NCI-H1048 (cell line): ENCODE measurements around the gene KPTN.

ENCODE experiments used
- DNase-seq: peaks from one replicate; lab custom pipeline; 2025; lab: John Stamatoyannopoulos, UW

The KPTN gene

GRCh38 chr19:47483800-47484690, at the start of gene KPTN:
KPTN (minus strand) TSS chr19:47484219; CDS start chr19:47484160, 59 bp downstream.
- DNase-seq, result peak; percentile 70

DNA sequence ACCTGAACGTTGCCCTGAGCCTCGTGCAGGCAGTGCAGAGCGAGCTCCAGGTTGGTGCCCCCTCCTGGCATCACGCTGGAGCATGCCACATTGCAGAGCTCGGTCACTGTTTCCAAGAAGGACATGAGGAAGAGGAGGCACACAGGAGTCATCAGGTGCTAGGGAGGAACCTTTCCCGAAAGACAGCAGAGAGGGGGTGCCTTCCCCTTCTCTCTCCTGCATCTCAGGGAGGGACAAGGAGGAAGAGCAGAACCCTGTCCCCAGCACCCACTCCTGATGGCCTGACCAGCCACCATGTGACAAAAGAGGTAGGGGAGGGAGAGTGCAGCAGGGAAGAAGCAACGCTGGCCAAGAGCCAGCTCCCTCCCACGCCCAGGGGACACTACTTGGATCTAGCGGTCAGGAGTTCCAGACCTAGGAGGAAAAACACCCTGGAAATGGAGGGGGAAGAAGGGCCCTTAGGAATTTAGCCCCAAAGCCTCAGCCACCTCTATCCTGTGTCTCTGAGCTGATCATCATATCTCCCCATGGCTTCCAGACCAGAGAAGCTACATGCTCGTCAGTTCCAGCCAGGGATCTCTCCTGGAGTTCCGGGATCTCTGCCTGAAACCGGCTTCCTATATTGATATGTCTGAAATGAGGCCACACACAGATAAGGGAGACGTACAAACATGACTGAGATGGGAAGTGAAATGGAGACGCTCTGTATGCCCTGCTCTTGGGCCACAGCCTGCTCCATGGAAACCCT, 47.8 kb upstream of the KPTN start:
- no peak for DNase-seq

- no peak for DNase-seq
Observed at GRCh38 chr19:47529018-47529742, 45.2 kb upstream of the KPTN start.

DNA sequence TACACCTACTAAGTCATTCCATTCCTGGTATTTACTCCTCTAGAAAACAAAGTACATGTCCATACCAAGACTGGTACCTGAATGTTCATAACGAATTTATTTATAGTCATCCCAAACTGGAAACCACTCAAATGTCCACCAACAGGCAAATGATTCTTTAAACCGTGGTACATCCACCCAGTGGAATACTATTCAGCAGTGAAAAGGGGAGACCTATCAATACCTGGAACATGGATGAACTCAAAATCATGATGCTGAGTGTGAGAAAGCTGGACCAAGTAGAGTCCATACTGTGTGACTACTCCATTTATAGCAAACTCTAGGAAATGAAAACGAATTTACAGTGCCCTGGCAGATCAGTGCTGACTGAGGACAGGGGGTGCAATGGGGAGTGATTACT, 42.8 kb upstream of the KPTN start:
- DNase-seq, result no peak

- no peak for DNase-seq
Observed at GRCh38 chr19:47523473-47523872, 39.5 kb upstream of the KPTN start.

- DNase-seq, result no peak
Observed at GRCh38 chr19:47521473-47522180, 37.6 kb upstream of the KPTN start.

DNA sequence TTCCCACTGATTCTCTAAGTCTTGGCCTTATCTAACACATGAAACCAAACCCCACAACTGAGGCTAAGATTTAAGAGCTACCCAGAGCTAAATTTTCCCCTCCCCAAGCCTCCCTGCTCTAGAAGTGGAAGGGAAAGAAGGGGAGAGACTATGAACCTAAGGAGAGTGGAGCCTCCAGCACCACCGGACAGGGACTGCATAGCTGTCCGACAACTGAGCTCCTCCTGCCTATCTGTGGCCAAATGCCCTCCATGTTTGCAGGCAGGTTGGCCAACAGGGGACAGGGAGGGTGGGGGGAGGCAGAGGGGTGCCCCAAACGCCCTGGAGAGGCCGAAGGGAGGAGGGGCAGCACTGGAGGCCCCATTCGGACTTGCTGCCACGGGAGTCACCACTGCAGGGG, 36.8 kb upstream of the KPTN start:
- no peak for DNase-seq

GRCh38 chr19:47520343-47520806, 36.4 kb upstream of the KPTN start:
- no peak for DNase-seq

DNA sequence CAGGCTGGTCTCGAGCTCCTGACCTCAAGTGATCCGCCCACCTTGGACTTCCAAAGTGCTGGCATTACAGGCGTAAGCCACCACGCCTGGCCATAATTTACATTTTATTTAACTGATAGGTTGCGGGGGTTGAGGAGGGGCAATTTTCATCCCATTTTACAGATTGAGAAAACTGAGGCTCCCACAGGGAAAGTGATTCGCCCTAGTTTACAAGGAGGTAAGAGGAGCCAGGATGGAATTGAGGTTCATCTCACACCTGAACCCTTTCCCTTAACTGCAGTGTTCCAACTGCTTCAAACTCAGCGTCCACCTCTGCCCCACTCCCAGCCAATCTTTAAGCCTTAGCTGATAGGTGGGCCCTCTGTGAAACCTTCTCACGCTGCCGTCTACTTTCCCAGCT, 34.8 kb upstream of the KPTN start:
- DNase-seq, result no peak

DNA sequence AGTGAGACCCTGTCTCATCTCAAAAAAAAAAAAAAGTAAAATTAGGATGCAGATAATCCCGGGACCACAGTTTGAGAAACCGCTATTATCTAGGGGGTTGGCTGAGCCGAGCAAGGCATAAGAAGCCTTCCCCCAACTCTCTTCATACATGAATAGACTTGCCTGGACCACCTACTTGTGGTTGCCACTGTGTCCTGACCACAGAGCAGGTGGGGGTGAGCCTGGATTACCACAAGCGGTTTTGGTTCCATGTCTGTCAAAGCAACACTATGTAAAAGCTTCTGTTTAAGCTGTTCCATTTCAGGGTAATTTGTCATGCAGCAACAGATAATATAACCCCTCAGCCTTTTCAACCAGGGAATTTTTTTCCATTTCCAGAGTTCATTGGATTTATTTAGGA, 34.1 kb upstream of the KPTN start:
- DNase-seq, result no peak

DNA sequence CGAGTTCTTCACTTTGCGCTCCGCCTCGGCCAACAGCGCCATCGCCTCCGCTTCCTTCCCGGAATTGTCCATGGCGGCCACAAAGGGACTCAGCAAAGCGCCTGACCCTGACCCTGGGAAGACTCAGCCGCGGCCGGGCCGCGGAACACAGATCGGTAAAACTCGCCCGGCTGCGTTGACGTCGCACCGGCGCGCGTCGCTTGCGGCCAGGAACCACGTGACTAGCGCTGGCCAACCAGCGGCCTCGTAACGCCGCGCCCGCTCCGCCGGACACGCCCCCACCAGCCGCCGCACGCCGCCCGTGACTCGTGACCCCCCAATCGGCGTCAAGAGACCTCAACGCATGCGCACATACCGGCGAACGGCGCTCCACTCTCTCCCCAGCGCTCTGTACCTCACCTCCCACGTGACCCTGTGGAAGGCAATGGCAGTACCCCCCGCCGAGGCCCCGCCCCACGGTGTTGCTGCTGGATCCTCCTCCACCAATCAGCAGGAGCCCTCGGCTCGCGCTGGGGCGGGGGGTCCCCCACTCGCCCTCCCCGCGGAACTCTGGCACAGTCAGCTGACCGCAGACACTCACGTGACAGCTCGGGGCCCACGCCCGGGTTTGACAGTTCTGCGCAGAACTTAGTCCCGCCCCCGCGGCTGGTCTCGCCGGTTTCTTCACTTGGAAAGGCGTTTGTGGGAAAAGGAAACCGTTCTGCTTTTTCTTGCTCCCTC, 31.0 kb upstream of the KPTN start, which contains the start of gene NAPA:
NAPA (minus strand) TSS at position 195 of the 720 bp plus-strand sequence; CDS start at position 72, 123 bp downstream.
- peak; percentile 99 for DNase-seq

DNA sequence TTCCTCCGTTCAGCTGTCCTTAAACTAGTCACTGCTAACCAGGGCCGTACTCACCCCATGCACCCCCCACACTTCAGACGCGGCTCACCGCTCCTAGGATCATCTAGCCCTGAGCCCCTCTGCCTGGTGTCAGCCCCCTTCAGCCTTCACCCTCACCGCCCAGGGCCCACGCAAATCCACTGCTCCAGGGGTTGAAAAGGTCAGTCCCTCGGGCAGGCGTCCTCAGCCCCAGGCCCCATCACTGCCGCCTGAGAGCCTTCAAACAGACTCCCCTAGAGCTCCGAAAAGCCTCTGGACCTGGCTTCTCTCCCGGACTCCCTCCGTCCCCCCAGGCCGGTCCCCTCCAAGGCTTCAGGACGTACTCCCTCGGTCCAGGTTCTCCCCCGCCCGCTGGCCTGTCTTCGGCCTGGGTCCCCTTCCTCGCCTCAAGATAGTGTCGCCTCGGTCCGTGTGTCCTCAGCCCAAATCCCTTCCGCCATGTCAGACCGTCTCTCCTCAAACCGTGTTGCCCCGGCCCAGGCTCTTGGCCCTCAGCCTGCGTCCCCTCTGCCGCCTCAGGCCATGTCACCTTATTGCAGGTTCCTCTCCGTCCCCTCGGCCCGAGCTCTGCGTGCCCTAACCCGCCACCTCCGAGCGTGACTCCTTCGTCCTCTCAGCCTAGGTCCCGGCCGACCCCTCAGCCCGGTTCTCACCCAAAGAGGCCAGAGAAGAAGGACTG, 30.3 kb upstream of the KPTN start:
- DNase-seq, result no peak

DNA sequence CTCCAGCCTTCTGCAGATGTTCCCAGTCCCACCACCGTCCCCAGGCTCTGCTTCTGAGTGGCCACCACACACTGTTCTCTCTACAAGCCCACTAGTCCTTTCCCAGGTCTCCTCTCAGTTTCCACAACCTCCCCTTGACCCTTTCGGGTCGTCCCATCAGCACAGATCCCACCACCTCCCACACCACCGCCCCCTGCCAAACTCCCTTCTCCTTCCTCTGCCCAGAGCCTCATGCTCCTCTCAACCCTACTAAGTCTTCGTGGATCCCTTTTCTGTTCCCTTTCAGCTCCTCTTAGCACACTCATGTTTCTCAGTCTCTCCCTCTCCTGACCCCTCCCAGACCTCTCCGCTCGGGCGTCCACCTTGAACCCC, 28.9 kb upstream of the KPTN start:
- no peak for DNase-seq

DNA sequence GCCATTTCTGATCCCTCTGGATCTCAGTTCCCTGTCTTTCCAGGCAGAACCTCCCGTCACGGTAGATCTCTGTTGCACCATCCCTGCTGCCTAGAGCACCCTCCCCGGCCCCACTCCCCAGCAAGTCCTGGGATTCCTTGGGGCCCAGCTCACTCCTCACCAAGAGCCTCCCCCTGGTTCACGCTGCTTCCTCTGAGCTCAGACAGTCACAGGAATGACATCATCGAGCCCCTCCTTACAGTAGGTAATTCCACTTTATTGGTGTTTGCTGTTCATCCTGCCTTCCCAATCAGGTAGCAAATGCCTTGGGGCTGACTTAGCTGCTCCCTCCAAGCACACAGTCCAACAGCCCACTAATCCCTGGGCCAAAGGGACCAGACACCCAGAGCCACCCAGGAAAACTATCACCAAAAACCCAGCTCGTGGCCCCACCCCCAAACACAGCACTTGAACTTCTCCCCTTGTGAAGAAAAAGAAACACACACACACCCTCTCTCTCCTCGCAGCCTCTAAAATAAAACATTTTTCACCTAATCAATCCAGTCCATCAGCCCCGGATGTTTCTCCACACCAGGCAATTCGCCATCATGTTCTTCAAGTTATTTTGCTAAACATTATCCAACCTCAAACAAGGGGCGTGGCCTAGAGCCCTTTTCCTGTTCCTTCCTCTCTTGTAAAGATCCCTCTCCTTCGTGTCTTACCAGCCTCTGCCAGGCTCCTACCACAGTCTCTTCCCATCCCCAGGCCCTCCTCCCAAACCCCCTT, 28.3 kb upstream of the KPTN start:
- DNase-seq, result no peak

- DNase-seq, result no peak
Observed at GRCh38 chr19:47511681-47512080, 27.7 kb upstream of the KPTN start.

GRCh38 chr19:47511128-47511517, 27.1 kb upstream of the KPTN start:
- no peak for DNase-seq

DNA sequence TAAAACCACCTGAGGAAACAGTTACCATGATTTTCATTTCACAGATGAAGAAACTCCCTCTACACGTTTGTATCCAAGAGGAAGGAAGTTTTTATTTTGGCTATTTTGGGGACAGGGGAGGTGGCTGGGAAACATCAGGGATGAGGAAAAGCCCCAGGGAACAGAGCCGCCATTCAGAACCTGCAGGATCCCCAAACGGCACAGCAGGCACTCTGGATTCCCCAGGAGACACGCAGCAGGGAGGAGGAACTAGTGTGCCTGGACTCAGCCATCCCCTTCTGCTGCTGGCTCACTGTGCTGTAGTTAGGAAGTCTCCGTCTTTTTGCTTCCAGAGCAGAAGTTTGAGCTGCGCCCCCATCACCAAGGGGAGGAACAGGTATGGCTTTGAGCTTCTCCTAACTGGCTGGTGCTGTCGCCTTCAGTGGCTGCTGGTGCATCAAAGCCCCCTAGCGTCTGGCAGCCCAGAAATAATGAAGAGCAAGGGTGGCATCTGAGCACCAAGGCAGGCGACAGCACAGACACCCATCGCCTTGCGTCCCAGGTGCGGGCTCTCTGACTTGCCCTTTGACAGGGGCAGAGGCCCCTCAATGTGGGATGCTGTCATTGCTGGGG, 26.6 kb upstream of the KPTN start:
- no peak for DNase-seq

GRCh38 chr19:47509973-47510372, 26.0 kb upstream of the KPTN start:
- no peak for DNase-seq

GRCh38 chr19:47509170-47509847, 25.3 kb upstream of the KPTN start:
- DNase-seq, result no peak
